ENCODE data around the gene C4orf50. TPM values are rescaled to one million over a fixed set of nuclear protein-coding genes. Genes with fewer than 3 reads are reported as not detected.
A peak's percentile ranks its signal among the peaks of the same experiment; 100 is the strongest.

Gene C4orf50
- total RNA-seq, 1 donor from 2014 or later: 0.16 TPM

DNA sequence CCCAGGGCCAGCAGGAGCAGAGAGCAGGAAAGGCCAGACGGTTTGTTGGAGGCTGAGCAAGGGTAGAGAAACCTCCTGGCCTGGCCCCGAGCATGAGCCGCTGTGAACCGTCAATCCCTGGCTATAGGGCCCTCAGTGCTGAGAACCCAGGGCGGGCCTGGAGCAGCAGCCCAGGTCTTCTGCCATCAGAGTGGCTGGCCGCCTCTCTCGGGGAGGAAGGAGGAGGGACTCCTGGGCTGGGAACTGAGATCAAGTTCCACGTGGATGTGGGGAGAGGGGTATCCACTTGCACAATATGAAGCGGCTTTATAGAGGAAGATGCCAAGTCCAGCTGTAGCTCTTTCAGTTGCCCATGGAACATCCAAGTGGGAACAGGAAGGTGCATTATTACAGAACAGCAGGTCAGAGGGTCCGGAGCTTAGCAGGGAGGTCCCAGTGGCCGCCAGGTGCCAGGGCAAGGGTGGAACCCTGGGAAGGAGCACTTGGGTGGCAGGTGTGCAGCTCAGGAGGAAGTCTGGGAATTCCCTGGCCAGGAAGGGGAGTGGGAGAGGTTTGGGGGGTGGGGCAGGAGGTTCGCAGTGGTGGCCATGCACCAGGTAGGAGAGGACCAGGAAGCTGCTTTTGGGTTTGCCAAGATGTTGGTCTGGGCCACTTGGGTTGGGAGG, 93.6 kb downstream of the C4orf50 start:
- H3K27me3 Mint-ChIP-seq (ENCODE audit: low read depth, unreplicated experiment): peaks cover 60% of the 10 kb centered on the region
- DNase-seq (ENCODE audit: low read depth) (no peak), FAIRE-seq (no peak)
- no peaks in the 10 kb centered on the region for H3K4me1 ChIP-seq (ENCODE audit: insufficient read depth, low read length)
- H3K9ac ChIP-seq (ENCODE audit: low read length): no peak overlapping the region
- H3K36me3 Mint-ChIP-seq (ENCODE audit: low read depth, unreplicated experiment): peaks cover 2% of the 10 kb centered on the region
- no peaks in the 10 kb centered on the region for H3K36me3 ChIP-seq (ENCODE audit: insufficient read depth, low read length)
- peaks cover 15% of the 10 kb centered on the region for H3K4me1 Mint-ChIP-seq (ENCODE audit: low read depth, unreplicated experiment)
- no peaks in the 10 kb centered on the region for H3K9me3 ChIP-seq (ENCODE audit: insufficient read depth, low read depth, low read length)
- H3K4me3 ChIP-seq (ENCODE audit: insufficient read depth, low read depth, low read length): no peak overlapping the region
- H3K79me2 ChIP-seq (ENCODE audit: insufficient read depth, low read length): no peaks in the 10 kb centered on the region
- peaks cover 1% of the 10 kb centered on the region for H3K9me3 Mint-ChIP-seq (ENCODE audit: unreplicated experiment)
- peaks cover 14% of the 10 kb centered on the region for H3K27me3 ChIP-seq (ENCODE audit: insufficient read depth, low read length)
- H3K4me3 Mint-ChIP-seq (ENCODE audit: unreplicated experiment): no peak overlapping the region
- no peak overlapping the region for H3K4me2 ChIP-seq (ENCODE audit: low read length)
- no peak for TF ChIP-seq EZH2 (IDR thresholded peaks at IDR 0.05; ENCODE audit: insufficient read depth, low read length)
- TF ChIP-seq, protein P1, sequence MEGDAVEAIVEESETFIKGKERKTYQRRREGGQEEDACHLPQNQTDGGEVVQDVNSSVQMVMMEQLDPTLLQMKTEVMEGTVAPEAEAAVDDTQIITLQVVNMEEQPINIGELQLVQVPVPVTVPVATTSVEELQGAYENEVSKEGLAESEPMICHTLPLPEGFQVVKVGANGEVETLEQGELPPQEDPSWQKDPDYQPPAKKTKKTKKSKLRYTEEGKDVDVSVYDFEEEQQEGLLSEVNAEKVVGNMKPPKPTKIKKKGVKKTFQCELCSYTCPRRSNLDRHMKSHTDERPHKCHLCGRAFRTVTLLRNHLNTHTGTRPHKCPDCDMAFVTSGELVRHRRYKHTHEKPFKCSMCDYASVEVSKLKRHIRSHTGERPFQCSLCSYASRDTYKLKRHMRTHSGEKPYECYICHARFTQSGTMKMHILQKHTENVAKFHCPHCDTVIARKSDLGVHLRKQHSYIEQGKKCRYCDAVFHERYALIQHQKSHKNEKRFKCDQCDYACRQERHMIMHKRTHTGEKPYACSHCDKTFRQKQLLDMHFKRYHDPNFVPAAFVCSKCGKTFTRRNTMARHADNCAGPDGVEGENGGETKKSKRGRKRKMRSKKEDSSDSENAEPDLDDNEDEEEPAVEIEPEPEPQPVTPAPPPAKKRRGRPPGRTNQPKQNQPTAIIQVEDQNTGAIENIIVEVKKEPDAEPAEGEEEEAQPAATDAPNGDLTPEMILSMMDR (IDR thresholded peaks at IDR 0.05; ENCODE audit: insufficient read depth, low read depth, low read length): no peak
- no peak overlapping the region for H3K27ac Mint-ChIP-seq (ENCODE audit: unreplicated experiment)
- no peaks in the 10 kb centered on the region for H4K20me1 ChIP-seq (ENCODE audit: insufficient read depth, low read length)
- no peak overlapping the region for H3K27ac ChIP-seq (ENCODE audit: low read depth, low read length)
- H2AFZ ChIP-seq (ENCODE audit: low read depth, low read length): no peak overlapping the region

DNA sequence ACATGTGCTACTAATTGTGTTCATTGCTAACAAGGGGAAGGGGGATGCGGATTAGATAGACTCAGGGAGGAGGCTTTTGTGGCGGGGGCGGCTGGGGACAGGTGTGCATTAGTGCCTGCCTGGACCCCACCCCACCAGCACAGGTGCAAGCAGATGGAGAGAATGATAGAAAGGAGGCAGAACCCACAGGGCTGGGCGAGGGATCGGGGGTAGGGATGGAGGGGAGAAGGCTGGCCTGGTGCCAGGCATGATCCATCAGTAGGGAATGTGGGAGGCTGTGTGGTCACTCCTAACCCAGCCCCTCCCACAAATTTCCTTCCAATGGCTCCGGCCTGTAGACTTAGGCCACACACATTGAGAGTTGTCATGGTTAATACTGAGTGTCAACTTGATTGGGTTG, 94.9 kb downstream of the C4orf50 start:
- Mint-ChIP-seq H3K4me1 (ENCODE audit: low read depth, unreplicated experiment) (peaks cover 15% of the 10 kb centered on the region), H3K9me3 (ENCODE audit: unreplicated experiment) (peaks cover 1% of the 10 kb centered on the region), H3K27me3 (ENCODE audit: low read depth, unreplicated experiment) (peaks cover 62% of the 10 kb centered on the region), H3K4me3 (ENCODE audit: unreplicated experiment) (peak overlapping the region; percentile 46), H3K36me3 (ENCODE audit: low read depth, unreplicated experiment) (peaks cover 2% of the 10 kb centered on the region), H3K27ac (ENCODE audit: unreplicated experiment) (no peak overlapping the region)
- Histone ChIP-seq H3K27me3 (ENCODE audit: insufficient read depth, low read length) (peaks cover 9% of the 10 kb centered on the region), H3K27ac (ENCODE audit: low read depth, low read length) (no peak overlapping the region), H3K4me1 (ENCODE audit: insufficient read depth, low read length) (no peaks in the 10 kb centered on the region), H3K79me2 (ENCODE audit: insufficient read depth, low read length) (no peaks in the 10 kb centered on the region), H2AFZ (ENCODE audit: low read depth, low read length) (no peak overlapping the region), H3K4me3 (ENCODE audit: insufficient read depth, low read depth, low read length) (no peak overlapping the region), H3K9ac (ENCODE audit: low read length) (no peak overlapping the region), H3K36me3 (ENCODE audit: insufficient read depth, low read length) (no peaks in the 10 kb centered on the region), H4K20me1 (ENCODE audit: insufficient read depth, low read length) (no peaks in the 10 kb centered on the region), H3K4me2 (ENCODE audit: low read length) (no peak overlapping the region), H3K9me3 (ENCODE audit: insufficient read depth, low read depth, low read length) (no peaks in the 10 kb centered on the region)
- FAIRE-seq: no peak
- TF ChIP-seq, protein P1 (IDR thresholded peaks at IDR 0.05; ENCODE audit: insufficient read depth, low read depth, low read length): no peak
- TF ChIP-seq EZH2 (IDR thresholded peaks at IDR 0.05; ENCODE audit: insufficient read depth, low read length): no peak
- no peak for DNase-seq (ENCODE audit: low read depth)

DNA sequence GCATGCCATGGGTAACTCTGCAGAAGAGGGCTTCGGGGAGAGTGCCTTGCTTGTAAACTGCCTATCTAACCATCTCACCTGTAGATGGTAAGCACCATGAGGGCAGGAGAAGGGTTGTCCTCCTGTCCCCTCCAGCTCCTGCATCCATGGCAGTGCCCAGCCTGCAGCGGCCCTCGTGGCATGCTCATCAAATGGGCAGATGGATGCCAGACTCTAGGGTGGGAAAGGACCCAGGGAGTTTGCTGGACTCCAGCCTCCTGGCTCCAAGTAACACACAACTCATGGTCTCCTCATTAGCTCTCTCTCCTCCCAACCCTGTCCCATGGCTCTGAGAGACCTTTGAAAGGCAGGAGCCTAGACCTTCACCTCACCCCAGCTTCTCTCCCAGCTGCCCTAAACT, 95.7 kb downstream of the C4orf50 start:
- peaks cover 62% of the 10 kb centered on the region for H3K27me3 Mint-ChIP-seq (ENCODE audit: low read depth, unreplicated experiment)
- Histone ChIP-seq H3K4me2 (ENCODE audit: low read length) (no peak overlapping the region), H3K9ac (ENCODE audit: low read length) (no peak overlapping the region), H3K79me2 (ENCODE audit: insufficient read depth, low read length) (no peaks in the 10 kb centered on the region), H3K36me3 (ENCODE audit: insufficient read depth, low read length) (no peaks in the 10 kb centered on the region), H3K4me3 (ENCODE audit: insufficient read depth, low read depth, low read length) (no peak overlapping the region), H4K20me1 (ENCODE audit: insufficient read depth, low read length) (no peaks in the 10 kb centered on the region), H3K4me1 (ENCODE audit: insufficient read depth, low read length) (no peaks in the 10 kb centered on the region), H3K9me3 (ENCODE audit: insufficient read depth, low read depth, low read length) (no peaks in the 10 kb centered on the region), H2AFZ (ENCODE audit: low read depth, low read length) (no peak overlapping the region), H3K27me3 (ENCODE audit: insufficient read depth, low read length) (peaks cover 8% of the 10 kb centered on the region), H3K27ac (ENCODE audit: low read depth, low read length) (no peak overlapping the region)
- no peak overlapping the region for H3K4me3 Mint-ChIP-seq (ENCODE audit: unreplicated experiment)
- H3K36me3 Mint-ChIP-seq (ENCODE audit: low read depth, unreplicated experiment): peaks cover 2% of the 10 kb centered on the region
- TF ChIP-seq EZH2 (IDR thresholded peaks at IDR 0.05; ENCODE audit: insufficient read depth, low read length): no peak
- TF ChIP-seq, protein P1 (IDR thresholded peaks at IDR 0.05; ENCODE audit: insufficient read depth, low read depth, low read length): no peak
- DNase-seq (ENCODE audit: low read depth): no peak
- no peak for FAIRE-seq
- no peak overlapping the region for H3K27ac Mint-ChIP-seq (ENCODE audit: unreplicated experiment)
- peaks cover 4% of the 10 kb centered on the region for H3K9me3 Mint-ChIP-seq (ENCODE audit: unreplicated experiment)
- peaks cover 15% of the 10 kb centered on the region for H3K4me1 Mint-ChIP-seq (ENCODE audit: low read depth, unreplicated experiment)

All from astrocyte (in vitro differentiated cells and primary cell).